Ishikawa (cell line): ENCODE results near the gene CDC123.

ENCODE experiments used
- CEBPB ChIP-seq: IDR thresholded peaks from 2 replicates; pipeline ENCODE4 v1.6.1; 2012
- CREB1 ChIP-seq: IDR thresholded peaks from 2 replicates; pipeline ENCODE4 v1.6.1; 2012; ENCODE audit warnings: low read depth
- EP300 ChIP-seq: IDR thresholded peaks from 2 replicates; pipeline ENCODE4 v1.6.1; 2012; ENCODE audit warnings: borderline replicate concordance
- FOXM1 ChIP-seq: IDR thresholded peaks from 2 replicates; pipeline ENCODE4 v1.6.1; 2012; ENCODE audit warnings: low read depth, borderline replicate concordance
- MAX ChIP-seq: IDR thresholded peaks from 2 replicates; pipeline ENCODE4 v1.6.1; 2012
- NFIC ChIP-seq: IDR thresholded peaks from 2 replicates; pipeline ENCODE4 v1.6.1; 2012
- RAD21 ChIP-seq: IDR thresholded peaks from 2 replicates; pipeline ENCODE4 v1.6.1; 2012; ENCODE audit warnings: low read depth
- TAF1 ChIP-seq: IDR thresholded peaks from 2 replicates; pipeline ENCODE4 v1.6.1; 2012; ENCODE audit warnings: low read depth, mild to moderate bottlenecking
- TEAD4 ChIP-seq: IDR thresholded peaks from 2 replicates; pipeline ENCODE4 v1.6.1; 2012
- YY1 ChIP-seq: IDR thresholded peaks from 2 replicates; pipeline ENCODE4 v1.6.1; 2012; ENCODE audit warnings: low read depth
- ZBTB7A ChIP-seq: IDR thresholded peaks from 2 replicates; pipeline ENCODE4 v1.6.1; 2012; ENCODE audit warnings: low read depth
- TF ChIP-seq, protein P1 (sequence below): IDR thresholded peaks from 2 replicates; pipeline ENCODE4 v1.6.1; 2012
- TF ChIP-seq, protein P2 (sequence below): IDR thresholded peaks from 2 replicates; pipeline ENCODE4 v1.6.1; 2012; ENCODE audit warnings: low read depth, mild to moderate bottlenecking

CDC123 gene

GRCh38 chr10:12221323-12222298 is 25.6 kb downstream of the CDC123 start:
- no peak for TF ChIP-seq MAX
- no peak for TF ChIP-seq NFIC
- TF ChIP-seq, protein P1, sequence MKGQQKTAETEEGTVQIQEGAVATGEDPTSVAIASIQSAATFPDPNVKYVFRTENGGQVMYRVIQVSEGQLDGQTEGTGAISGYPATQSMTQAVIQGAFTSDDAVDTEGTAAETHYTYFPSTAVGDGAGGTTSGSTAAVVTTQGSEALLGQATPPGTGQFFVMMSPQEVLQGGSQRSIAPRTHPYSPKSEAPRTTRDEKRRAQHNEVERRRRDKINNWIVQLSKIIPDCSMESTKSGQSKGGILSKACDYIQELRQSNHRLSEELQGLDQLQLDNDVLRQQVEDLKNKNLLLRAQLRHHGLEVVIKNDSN: no peak
- TF ChIP-seq TAF1: no peak
- no peak for TF ChIP-seq RAD21

GRCh38 chr10:12225444-12225843 is 29.5 kb downstream of the CDC123 start:
- TF ChIP-seq EP300 (no peak), CREB1 (no peak), TEAD4 (no peak), CEBPB (no peak), FOXM1 (no peak), TAF1 (no peak)

- TF ChIP-seq ZBTB7A (no peak), RAD21 (no peak), EP300 (no peak), MAX (no peak), FOXM1 (no peak), TEAD4 (no peak)
Observed at GRCh38 chr10:12228851-12229250, 32.9 kb downstream of the CDC123 start.

GRCh38 chr10:12235116-12235694 is 39.2 kb downstream of the CDC123 start:
- TF ChIP-seq CREB1 (no peak), MAX (no peak), CEBPB (no peak), RAD21 (no peak)
- TF ChIP-seq, protein P2, sequence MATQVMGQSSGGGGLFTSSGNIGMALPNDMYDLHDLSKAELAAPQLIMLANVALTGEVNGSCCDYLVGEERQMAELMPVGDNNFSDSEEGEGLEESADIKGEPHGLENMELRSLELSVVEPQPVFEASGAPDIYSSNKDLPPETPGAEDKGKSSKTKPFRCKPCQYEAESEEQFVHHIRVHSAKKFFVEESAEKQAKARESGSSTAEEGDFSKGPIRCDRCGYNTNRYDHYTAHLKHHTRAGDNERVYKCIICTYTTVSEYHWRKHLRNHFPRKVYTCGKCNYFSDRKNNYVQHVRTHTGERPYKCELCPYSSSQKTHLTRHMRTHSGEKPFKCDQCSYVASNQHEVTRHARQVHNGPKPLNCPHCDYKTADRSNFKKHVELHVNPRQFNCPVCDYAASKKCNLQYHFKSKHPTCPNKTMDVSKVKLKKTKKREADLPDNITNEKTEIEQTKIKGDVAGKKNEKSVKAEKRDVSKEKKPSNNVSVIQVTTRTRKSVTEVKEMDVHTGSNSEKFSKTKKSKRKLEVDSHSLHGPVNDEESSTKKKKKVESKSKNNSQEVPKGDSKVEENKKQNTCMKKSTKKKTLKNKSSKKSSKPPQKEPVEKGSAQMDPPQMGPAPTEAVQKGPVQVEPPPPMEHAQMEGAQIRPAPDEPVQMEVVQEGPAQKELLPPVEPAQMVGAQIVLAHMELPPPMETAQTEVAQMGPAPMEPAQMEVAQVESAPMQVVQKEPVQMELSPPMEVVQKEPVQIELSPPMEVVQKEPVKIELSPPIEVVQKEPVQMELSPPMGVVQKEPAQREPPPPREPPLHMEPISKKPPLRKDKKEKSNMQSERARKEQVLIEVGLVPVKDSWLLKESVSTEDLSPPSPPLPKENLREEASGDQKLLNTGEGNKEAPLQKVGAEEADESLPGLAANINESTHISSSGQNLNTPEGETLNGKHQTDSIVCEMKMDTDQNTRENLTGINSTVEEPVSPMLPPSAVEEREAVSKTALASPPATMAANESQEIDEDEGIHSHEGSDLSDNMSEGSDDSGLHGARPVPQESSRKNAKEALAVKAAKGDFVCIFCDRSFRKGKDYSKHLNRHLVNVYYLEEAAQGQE: no peak

DNA sequence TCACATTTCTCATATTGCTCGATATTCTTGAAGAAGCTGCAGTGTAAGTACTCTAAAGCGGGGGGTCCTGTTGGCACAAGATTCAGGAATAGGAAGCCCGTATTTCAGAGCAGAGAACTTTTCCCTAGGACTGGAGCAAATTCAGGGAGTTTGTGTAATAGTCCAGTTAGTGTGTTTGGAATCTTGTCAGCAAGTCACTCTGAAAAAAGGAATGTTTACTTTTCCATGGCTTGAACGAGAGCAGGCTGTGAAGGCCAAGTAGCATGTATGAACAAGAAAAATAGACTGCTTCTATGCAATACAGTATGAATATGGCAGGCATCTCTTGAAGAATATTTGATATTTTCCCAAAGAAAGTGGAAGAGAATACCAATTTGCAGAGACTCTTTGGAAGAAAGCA is 39.8 kb downstream of the CDC123 start:
- TF ChIP-seq, protein P2: no peak
- TF ChIP-seq YY1 (no peak), EP300 (no peak), TAF1 (no peak)

DNA sequence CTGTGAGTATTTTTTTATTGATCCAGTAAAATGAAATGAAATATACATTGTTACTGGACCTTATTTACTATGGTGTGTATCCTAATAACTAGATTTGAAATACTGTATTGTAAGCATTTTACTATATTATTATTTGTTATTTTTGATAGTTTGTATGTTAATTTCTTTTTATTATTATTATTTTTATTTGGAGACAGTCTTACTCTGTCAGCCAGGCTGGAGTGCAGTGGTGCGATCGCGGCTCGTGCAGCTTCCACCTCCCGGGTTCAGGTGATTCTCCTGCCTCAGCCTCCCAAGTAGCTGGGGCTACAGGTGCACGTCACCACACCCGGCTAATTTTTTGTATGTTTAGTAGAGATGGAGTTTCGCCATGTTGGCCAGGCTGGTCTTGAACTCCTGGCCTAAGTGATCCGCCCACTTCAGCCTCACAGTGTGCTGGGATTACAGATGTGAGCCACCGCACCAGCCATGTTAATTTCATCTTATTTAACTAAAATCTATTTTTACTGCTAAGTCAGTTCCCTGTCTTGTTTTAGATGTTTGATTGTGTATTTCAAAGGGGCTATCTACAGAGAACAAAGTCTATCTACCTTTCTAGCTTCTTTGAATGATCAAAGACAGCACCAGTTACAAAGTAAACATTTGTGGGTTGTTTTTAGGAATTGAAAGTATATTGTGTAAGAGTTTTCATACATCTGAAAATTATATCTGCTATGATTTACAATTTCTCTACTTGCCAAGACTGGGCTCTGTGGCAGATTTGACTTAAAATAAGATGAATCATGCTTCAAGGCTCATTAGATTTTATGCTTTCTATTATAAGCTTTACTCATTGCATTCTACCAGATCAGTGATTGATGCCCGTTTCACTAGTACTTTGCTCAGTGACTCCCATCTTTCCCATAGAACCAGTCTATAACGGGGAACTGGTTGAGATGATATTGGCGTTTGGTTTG is 41.6 kb downstream of the CDC123 start:
- TF ChIP-seq, protein P2: no peak
- TF ChIP-seq MAX (no peak), TEAD4 (no peak), CREB1 (no peak), FOXM1 (no peak), ZBTB7A (no peak)
